ENCODE measurements around the gene FILIP1. TPM values are rescaled to one million over a fixed set of nuclear protein-coding genes. Genes with fewer than 3 reads are reported as not detected.

FILIP1 gene
- total RNA-seq, 4 donors from 2014 or later, result 41.7 to 53.3 (median 48.4) TPM

- Histone ChIP-seq H3K9me3 (no peaks in the 10 kb centered on the region), H3K4me1 (peaks cover 18 to 48% (median 37%) of the 10 kb centered on the region in 4 donors), H3K4me3 (no peak overlapping the region), H3K27ac (replicated peaks in 1 of 4) (peak overlapping the region; percentile 15 to 38 (median 30)), H3K27me3 (no peaks in the 10 kb centered on the region), H3K36me3 (peaks cover 0 to 29% (median 23%) of the 10 kb centered on the region in 4 donors)
- no peak for TF ChIP-seq CTCF (IDR thresholded peaks at IDR 0.05)
- TF ChIP-seq EP300 (IDR thresholded peaks at IDR 0.05), result no peak
- no peak for TF ChIP-seq POLR2AphosphoS5 (IDR thresholded peaks at IDR 0.05)
- no peak for TF ChIP-seq POLR2A (IDR thresholded peaks at IDR 0.05; ENCODE audit: low read depth)
- DNase-seq (ENCODE audit: extremely low spot score), result no peak
- intact Hi-C loops (cut with DNase I), result loop anchor here (5.0 kb wide), 1 partner anchor 259 kb away; no protein-coding TSS in a partner anchor
- 66% methylated on average over 5 of the region's 5 CpGs for WGBS
These were observed 225.2 kb downstream of the FILIP1 start for GRCh38 chr6:75268121-75268987.

DNA sequence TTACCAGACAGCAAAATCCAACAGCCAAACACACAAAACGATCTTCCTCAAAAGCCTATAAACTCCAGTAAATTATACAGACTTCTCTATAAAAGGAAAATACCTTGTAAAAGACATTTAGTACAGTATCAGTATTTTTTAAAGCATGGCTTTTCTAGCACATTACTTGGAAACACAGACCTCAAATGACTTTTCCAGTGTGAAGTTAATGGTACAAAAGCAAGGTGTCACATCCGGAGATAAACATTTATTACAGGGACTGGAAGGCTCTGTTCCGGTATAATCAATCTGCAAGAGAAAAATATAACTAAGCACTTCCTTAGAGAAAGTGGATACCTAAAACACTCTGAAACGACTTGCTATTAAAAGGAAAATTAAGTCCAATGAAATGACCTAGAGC is 226.1 kb downstream of the FILIP1 start:
- TF ChIP-seq EP300 (IDR thresholded peaks at IDR 0.05) (no peak), CTCF (IDR thresholded peaks at IDR 0.05) (no peak), POLR2A (IDR thresholded peaks at IDR 0.05; ENCODE audit: low read depth) (no peak), POLR2AphosphoS5 (IDR thresholded peaks at IDR 0.05) (no peak)
- WGBS, result 31% methylated on average over 4 of the region's 4 CpGs
- no peaks in the 10 kb centered on the region for H3K9me3 ChIP-seq
- H3K27me3 ChIP-seq, result no peaks in the 10 kb centered on the region
- no peak overlapping the region for H3K4me3 ChIP-seq
- no peak for DNase-seq (ENCODE audit: extremely low spot score)
- peak overlapping the region in 3 of 4 donors; percentile 18 to 38 (median 32) for H3K27ac ChIP-seq (replicated peaks in 1 of 4)
- peaks cover 0 to 32% (median 25%) of the 10 kb centered on the region in 4 donors for H3K36me3 ChIP-seq
- peaks cover 18 to 43% (median 32%) of the 10 kb centered on the region in 4 donors for H3K4me1 ChIP-seq
- intact Hi-C loops (cut with DNase I), result loop anchor here (5.0 kb wide), 1 partner anchor 260 kb away; no protein-coding TSS in a partner anchor

- Histone ChIP-seq H3K9me3 (no peaks in the 10 kb centered on the region), H3K27me3 (no peaks in the 10 kb centered on the region), H3K27ac (replicated peaks in 1 of 4) (no peak overlapping the region), H3K4me1 (peaks cover 18 to 38% (median 27%) of the 10 kb centered on the region in 4 donors), H3K4me3 (no peak overlapping the region), H3K36me3 (peaks cover 0 to 32% (median 24%) of the 10 kb centered on the region in 4 donors)
- DNase-seq (ENCODE audit: extremely low spot score), result no peak
- 47% methylated on average over 2 of the region's 2 CpGs for WGBS
- intact Hi-C loops (cut with DNase I), result loop anchor here (5.0 kb wide), 1 partner anchor 260 kb away; no protein-coding TSS in a partner anchor
- TF ChIP-seq POLR2A (IDR thresholded peaks at IDR 0.05; ENCODE audit: low read depth) (no peak), CTCF (IDR thresholded peaks at IDR 0.05) (peak; percentile 84 to 96 (median 88))
These were observed 226.8 kb downstream of the FILIP1 start for GRCh38 chr6:75266716-75267291.

DNA sequence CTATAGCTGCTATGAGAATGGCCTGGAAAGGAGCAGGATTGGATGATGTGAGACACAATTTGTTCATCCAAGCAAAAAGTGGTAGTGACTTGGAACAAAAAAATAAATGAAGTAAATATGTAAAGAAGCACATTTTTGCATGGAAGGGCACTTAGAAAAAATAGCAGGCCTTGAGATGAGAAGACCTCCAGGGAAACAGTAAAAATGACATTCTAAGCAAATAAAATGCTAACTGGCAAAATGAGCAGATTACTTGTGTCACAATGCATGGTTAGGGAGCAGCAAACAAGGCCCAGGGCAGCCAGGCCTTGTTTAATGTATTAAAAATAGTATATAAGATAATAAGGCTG is 230.2 kb downstream of the FILIP1 start:
- DNase-seq (ENCODE audit: extremely low spot score), result no peak
- Histone ChIP-seq H3K4me1 (peaks cover 15 to 26% (median 19%) of the 10 kb centered on the region in 4 donors), H3K27me3 (no peaks in the 10 kb centered on the region), H3K36me3 (peaks cover 11 to 61% (median 49%) of the 10 kb centered on the region in 4 donors), H3K4me3 (no peak overlapping the region), H3K9me3 (no peaks in the 10 kb centered on the region), H3K27ac (replicated peaks in 1 of 4) (no peak overlapping the region)
- TF ChIP-seq CTCF (IDR thresholded peaks at IDR 0.05) (no peak), POLR2A (IDR thresholded peaks at IDR 0.05; ENCODE audit: low read depth) (no peak), EP300 (IDR thresholded peaks at IDR 0.05) (no peak), POLR2AphosphoS5 (IDR thresholded peaks at IDR 0.05) (no peak)
- intact Hi-C loops (cut with DNase I), result no loop called here
